ENCODE data around the gene CCNQ. TPM values are rescaled to one million over a fixed set of nuclear protein-coding genes. Genes with fewer than 3 reads are reported as not detected.

The CCNQ gene
- total RNA-seq, 1 donor from 2014 or later = 15.3 TPM

GRCh38 chrX:153593811-153594500, 5.0 kb downstream of the CCNQ start:
- no peaks in the 10 kb centered on the region for H3K4me1 Mint-ChIP-seq (ENCODE audit: unreplicated experiment)
- no peaks in the 10 kb centered on the region for H3K9me3 Mint-ChIP-seq (ENCODE audit: unreplicated experiment)
- no peak for TF ChIP-seq CTCF (IDR thresholded peaks at IDR 0.05; ENCODE audit: unreplicated experiment)
- H3K36me3 Mint-ChIP-seq (ENCODE audit: low read depth, unreplicated experiment) = peaks cover 13% of the 10 kb centered on the region
- no peak overlapping the region for H3K27ac Mint-ChIP-seq (ENCODE audit: unreplicated experiment)
- H3K4me3 Mint-ChIP-seq (ENCODE audit: unreplicated experiment) = no peak overlapping the region
- no peaks in the 10 kb centered on the region for H3K27me3 Mint-ChIP-seq (ENCODE audit: unreplicated experiment)
- DNase-seq (ENCODE audit: low spot score) = no peak

- Mint-ChIP-seq H3K36me3 (ENCODE audit: low read depth, unreplicated experiment) (peaks cover 17% of the 10 kb centered on the region), H3K27me3 (ENCODE audit: unreplicated experiment) (no peaks in the 10 kb centered on the region), H3K4me1 (ENCODE audit: unreplicated experiment) (no peaks in the 10 kb centered on the region), H3K27ac (ENCODE audit: unreplicated experiment) (no peak overlapping the region), H3K4me3 (ENCODE audit: unreplicated experiment) (no peak overlapping the region), H3K9me3 (ENCODE audit: unreplicated experiment) (no peaks in the 10 kb centered on the region)
- no peak for TF ChIP-seq CTCF (IDR thresholded peaks at IDR 0.05; ENCODE audit: unreplicated experiment)
- no peak for DNase-seq (ENCODE audit: low spot score)
Measured at GRCh38 chrX:153592966-153593688, 5.8 kb downstream of the CCNQ start.

GRCh38 chrX:153592091-153592833, 6.7 kb downstream of the CCNQ start:
- H3K4me1 Mint-ChIP-seq (ENCODE audit: unreplicated experiment) = no peaks in the 10 kb centered on the region
- no peak overlapping the region for H3K4me3 Mint-ChIP-seq (ENCODE audit: unreplicated experiment)
- no peaks in the 10 kb centered on the region for H3K9me3 Mint-ChIP-seq (ENCODE audit: unreplicated experiment)

GRCh38 chrX:153590961-153591956, 7.7 kb downstream of the CCNQ start:
- H3K27me3 Mint-ChIP-seq (ENCODE audit: unreplicated experiment) = no peaks in the 10 kb centered on the region
- no peak for DNase-seq (ENCODE audit: low spot score)
- TF ChIP-seq CTCF (IDR thresholded peaks at IDR 0.05; ENCODE audit: unreplicated experiment) = no peak
- H3K9me3 Mint-ChIP-seq (ENCODE audit: unreplicated experiment) = no peaks in the 10 kb centered on the region
- no peak overlapping the region for H3K4me3 Mint-ChIP-seq (ENCODE audit: unreplicated experiment)
- no peak overlapping the region for H3K27ac Mint-ChIP-seq (ENCODE audit: unreplicated experiment)
- no peaks in the 10 kb centered on the region for H3K4me1 Mint-ChIP-seq (ENCODE audit: unreplicated experiment)
- H3K36me3 Mint-ChIP-seq (ENCODE audit: low read depth, unreplicated experiment) = peaks cover 22% of the 10 kb centered on the region

More at GRCh38 chrX:153592091-153592833, 6.7 kb downstream of the CCNQ start:
- TF ChIP-seq CTCF (IDR thresholded peaks at IDR 0.05; ENCODE audit: unreplicated experiment) = no peak
- Mint-ChIP-seq H3K36me3 (ENCODE audit: low read depth, unreplicated experiment) (peaks cover 19% of the 10 kb centered on the region), H3K27ac (ENCODE audit: unreplicated experiment) (no peak overlapping the region), H3K27me3 (ENCODE audit: unreplicated experiment) (no peaks in the 10 kb centered on the region)
- DNase-seq (ENCODE audit: low spot score) = no peak
